Pulmonary artery endothelial cell (primary cell): Measurements from ENCODE around the gene CD300LG. TPM values are rescaled to one million over a fixed set of nuclear protein-coding genes. Genes with fewer than 3 reads are reported as not detected.
"Not testable (repeated sequence)": the region's sequence is repeated elsewhere in the genome, so short reads cannot be mapped to it uniquely, and the experiment has no call there.

Source experiments
- DNase-seq: peaks from one replicate; pipeline ENCODE4 v3.0.0-alpha.2; 2011; ENCODE audit warnings: low read depth, low spot score
- total RNA-seq: library from RNA; depleted of rRNA; stranded (reverse); fragments of >200 nt; gene quantifications from 2 replicates; pipeline ENCODE4 v1.2.3, GENCODE V29; 2014

CD300LG gene, protein sequence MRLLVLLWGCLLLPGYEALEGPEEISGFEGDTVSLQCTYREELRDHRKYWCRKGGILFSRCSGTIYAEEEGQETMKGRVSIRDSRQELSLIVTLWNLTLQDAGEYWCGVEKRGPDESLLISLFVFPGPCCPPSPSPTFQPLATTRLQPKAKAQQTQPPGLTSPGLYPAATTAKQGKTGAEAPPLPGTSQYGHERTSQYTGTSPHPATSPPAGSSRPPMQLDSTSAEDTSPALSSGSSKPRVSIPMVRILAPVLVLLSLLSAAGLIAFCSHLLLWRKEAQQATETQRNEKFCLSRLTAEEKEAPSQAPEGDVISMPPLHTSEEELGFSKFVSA
- total RNA-seq: not detected in 2 replicates

DNA sequence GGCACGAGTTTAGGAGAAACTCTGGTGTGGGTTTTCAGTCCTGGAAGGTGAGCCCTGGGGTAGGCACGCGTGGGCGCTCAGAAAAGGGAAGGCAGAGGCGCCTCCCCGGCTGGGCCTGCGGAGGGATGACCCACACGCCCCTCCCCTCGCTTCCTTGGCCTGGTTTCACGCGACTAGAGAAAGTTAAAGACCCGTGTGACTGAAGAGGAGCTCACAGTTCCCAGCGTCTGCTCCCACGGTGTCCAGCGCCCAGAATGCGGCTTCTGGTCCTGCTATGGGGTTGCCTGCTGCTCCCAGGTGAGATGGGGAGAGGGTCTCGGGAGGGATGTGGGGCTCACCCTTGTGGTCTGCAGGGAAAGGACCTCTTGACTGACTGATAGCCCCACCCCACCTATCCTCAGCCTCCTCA is at the start of gene CD300LG:
Gene CD300LG (plus strand): TSS at position 214 of the 409 bp plus-strand sequence. CDS start 41 bp downstream, at position 255.
- no peak for DNase-seq

DNA sequence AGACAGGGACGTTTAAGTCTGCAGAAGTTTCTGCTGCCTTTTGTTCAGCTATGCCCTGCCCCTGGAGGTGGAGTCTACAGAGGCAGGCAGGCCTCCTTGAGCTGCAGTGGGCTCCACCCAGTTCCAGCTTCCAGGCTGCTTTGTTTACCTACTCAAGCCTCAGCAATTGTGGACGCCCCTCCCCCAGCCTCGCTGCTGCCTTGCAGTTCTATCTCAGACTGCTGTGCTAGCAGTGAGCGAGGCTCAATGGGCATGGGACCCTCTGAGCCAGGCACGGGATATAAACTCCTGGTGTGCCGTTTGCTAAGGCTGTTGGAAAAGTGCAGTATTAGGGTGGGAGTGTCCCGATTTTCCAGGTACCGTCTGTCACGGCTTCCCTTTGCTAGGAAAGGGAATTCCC is 49.0 kb upstream of the CD300LG start:
- DNase-seq: not testable (repeated sequence)

DNA sequence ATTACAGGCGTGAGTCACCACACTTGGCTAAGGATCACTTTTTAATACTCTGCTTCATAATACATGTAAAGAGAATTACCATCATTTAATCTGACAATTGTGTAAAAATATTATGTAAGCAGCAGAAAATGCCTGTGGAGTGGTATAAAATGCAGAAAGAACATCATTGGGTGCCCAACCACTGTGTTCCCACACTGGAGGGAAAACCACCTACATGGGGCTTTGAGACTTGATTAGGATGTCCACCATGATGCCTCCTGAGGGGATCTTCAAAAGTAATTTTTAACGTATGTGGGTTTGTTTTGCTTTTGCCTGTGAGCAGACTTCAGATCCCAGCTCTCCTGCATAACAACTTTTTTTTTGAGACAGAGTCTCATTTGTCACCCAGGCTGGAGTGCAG is 47.9 kb upstream of the CD300LG start:
- no peak for DNase-seq

DNA sequence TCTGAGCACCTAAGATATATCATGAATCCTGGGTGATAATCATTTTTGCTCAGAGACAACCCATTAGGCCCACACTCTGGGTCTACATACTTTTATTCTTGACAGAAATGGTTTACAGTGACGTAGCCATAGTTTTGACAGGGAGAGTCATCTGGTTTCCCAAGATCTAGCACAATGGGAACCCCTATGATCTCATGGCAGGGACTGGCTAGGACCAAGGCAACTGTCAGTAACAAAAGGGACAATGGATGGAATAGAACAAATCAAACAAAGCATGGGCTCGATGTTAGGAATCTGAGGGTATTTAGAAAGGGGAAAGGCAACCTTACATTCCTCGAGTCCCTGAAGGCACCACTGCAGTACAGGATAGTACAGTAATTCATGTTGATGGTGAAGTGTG is 46.2 kb upstream of the CD300LG start:
- DNase-seq: no peak

DNA sequence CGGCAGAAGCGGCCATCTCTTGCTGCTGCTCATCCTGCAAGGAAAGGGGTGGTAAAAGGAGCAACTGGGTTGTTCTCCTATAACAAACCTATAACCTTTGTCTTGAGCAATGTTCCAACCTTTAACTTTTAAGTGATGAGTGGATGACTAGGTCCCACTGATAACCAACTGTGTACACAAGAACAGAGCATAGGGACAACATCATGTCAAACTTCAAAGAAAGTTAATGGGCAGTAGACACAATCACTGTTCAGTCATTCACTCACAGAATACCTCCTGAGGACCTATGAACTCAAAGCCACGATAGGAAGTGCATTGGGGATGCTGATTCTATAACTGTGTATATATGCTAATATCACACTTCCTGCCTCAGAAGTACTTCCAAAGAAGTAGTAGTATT is 45.1 kb upstream of the CD300LG start:
- DNase-seq: no peak

DNA sequence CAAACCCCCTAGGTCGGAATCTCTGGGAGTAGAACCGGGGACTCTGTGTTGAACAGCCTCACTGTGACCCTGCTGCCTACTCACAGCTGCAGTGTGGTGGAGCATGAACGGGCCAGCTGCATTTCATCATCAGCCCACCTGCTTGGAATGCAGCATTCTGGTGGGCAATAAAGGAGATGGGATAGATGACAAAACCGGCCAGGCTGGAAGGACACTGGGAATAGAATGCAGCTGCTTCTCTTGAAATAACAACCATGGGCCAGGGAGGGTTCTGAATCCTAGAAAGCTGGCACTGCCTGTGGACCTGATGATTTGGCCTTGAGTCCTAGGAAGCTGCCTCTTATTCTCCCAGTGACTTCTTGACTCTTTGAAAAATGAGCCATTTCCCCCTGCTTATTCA is 43.2 kb upstream of the CD300LG start:
- no peak for DNase-seq

DNA sequence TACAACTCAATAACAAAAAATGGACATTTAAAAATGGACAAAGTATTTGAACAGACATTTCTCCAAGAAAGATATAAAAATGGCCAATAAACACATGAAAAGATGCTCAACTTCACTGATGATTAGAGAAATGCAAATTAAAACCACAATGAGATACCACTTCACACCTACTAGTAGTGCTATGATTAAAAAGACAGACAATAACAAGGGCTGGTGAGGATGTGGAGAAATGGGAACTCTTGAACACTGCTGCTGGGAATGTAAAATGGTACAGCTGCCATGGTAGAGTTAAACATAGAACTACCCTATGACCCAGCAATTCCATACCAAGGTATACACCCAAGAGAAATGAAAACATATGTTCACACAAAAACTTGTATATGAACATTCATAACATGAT is 41.9 kb upstream of the CD300LG start:
- no peak for DNase-seq

DNA sequence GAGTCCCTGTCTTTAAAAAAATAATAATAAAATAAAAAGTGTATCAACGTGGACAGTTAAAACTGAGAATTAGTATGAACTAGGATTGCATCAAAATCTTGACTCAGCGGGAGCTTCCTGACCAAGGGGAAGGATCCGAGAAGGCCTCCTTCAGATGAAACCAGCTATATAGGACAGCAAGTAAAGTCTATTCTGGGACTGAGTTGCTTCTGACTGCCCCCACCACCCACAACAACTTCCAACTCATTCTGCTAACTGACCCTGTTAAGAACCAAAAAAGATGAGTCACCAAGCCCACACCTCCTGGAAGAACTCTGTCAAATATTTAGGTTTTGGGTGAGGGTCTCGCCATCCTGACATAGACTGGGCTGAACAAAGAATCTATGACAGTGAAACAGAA is 38.9 kb upstream of the CD300LG start:
- DNase-seq: no peak

DNA sequence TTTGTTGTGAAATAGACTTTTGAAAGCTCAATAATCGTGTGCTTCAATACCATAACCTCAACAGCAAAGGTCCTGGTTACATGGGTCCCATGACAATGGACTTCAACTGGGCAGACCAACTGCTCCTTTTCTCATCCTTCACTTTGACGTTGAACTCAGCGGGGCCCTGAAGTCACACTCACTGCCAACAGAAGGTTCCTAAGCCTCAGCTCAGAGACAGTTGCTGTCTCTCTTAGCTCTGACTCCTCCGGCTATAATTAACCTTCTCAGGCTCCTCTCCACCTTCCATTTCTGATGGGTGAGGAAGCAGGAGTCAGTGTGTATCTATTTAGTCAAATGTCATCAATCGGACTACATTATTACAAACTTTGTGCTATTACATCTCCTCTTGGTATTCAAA is 37.9 kb upstream of the CD300LG start:
- no peak for DNase-seq

DNA sequence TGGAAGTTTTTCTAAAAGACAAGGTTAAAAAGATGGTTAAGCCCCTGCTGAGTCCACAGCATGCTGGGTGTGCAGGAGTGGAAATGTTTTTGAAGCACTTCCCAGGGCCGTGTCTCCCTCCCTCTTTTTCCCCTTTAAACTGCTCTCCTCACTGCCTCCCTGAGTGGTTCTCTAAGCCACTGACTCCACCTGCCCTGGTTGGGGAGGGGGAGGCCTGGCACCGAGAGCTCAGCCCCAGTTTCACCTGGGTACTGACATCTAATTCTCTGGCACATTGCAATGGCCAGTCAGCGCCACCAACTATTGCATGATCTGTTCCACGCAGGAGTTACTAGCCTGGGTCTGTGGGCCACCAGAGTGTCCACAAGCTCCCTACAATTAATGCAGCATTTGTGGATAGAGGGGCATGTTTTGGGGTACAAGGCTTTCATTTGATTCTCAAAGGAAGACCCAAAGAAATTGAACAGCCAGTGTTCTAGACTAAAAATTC is 36.7 kb upstream of the CD300LG start:
- DNase-seq: no peak

DNA sequence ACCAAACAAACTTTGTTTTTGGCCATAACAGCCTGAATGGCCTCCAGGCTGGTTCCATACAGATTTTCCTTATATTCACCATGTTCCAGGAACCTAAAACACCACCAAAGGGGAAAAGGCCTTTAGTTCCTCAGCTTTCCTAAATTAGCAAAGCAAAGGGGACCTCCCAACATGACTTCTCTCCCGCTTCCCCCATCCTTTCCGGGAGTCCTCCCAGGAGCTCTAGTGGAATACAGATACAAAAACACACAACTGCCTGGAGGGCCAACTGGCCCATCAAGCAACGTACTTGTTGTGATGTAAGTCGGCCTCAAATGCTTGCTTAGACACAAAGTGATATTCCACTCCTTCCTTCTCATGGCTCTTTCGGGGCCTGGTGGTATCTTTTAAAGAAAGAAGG is 36.2 kb upstream of the CD300LG start:
- DNase-seq: no peak

DNA sequence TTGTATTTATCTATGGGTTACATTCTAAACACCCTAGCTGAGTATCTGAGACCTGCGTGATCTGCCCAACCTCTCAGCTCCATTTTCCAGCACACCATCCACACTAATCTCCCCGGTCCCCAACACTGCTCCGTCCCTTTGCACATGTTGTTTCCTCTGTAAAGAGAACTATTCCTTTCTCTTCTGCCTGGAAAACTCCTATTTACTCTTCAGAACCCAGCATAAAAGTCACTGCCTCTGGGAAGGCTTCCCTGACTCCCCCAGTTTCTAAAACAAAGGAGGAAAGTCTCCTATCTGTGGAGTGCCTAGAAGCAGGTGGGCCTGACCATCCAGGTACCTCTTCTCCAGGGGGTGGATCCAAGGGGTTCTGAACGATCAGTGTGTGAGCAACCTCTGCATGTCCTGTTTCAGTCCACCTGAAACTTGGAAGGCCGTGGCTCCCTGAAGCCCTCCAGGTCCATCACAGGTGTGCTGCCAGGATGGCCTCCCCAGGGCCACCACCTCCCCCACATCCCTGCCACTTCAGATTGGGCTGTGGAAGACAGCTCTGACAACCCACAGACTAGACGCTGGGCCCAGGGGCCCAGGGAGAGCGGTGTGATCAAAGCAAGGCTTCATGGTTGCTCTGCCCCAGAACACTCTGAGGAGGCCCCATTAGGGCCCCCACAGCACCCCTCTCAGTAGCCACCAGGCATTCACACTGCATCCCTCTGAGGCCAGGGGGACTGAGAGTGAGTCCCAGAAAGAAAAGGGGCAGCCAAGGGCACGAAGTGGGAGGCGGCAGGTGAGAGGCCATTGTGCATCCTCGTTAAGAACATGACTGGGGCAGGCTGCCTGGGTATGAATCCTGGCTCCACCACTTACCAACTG is 34.3 kb upstream of the CD300LG start:
- DNase-seq: no peak

DNA sequence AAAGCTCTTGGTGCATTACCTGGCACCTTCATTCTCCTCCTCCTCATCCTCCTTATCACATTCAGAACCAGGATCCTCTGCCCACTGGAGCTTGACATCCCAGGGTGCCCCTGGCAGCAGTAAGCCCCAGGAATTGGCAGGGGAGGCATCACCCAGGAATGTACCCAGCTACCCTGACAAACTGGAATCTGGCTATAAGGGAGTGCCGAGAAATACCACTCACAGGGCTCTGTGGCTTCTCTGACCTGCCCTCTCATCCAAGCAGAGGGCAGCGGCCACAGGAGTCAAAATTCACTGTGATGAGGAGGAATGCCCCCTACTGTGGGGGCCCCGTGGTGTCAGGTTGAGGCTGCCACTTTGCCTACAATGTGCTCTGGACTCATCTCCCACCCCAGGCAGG is 33.6 kb upstream of the CD300LG start:
- no peak for DNase-seq

DNA sequence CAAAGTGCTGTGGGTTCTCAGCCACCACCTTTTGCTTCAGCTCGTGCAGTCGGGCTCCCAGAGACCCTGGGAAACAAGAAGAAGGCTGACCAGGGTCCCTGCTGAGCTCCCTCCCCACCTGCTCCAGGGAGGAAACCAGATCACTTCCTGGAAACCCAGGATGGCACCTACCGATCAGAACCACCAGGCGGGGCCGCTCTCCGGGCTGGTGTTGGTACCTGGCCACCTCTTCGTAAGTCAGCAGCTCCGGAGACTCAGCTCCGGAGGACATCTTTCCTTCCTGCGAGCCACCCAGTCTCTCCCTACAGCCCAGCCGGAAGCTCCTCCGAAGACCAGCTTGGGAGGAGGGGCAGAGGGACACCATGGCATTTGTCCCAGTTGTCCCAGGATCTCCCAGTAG is 33.0 kb upstream of the CD300LG start:
- DNase-seq: no peak

DNA sequence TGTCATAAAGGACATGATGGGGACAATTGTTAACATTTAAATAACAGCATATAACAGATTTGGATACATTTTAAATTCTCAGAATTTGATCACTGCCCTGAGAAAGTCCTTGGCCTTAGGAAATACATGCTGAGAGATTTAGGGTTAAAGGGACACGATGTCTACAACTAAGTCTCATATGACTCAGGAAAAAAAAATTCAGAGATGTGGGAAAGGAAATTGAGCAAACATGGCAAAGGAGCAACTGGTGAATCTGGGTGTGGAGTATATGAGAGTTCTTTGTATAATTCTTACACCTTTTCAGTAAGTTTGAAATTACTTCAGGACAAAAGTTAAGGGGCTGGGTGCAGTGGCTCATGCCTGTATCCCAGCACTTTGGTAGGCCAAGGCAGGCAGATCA is 32.3 kb upstream of the CD300LG start:
- no peak for DNase-seq

DNA sequence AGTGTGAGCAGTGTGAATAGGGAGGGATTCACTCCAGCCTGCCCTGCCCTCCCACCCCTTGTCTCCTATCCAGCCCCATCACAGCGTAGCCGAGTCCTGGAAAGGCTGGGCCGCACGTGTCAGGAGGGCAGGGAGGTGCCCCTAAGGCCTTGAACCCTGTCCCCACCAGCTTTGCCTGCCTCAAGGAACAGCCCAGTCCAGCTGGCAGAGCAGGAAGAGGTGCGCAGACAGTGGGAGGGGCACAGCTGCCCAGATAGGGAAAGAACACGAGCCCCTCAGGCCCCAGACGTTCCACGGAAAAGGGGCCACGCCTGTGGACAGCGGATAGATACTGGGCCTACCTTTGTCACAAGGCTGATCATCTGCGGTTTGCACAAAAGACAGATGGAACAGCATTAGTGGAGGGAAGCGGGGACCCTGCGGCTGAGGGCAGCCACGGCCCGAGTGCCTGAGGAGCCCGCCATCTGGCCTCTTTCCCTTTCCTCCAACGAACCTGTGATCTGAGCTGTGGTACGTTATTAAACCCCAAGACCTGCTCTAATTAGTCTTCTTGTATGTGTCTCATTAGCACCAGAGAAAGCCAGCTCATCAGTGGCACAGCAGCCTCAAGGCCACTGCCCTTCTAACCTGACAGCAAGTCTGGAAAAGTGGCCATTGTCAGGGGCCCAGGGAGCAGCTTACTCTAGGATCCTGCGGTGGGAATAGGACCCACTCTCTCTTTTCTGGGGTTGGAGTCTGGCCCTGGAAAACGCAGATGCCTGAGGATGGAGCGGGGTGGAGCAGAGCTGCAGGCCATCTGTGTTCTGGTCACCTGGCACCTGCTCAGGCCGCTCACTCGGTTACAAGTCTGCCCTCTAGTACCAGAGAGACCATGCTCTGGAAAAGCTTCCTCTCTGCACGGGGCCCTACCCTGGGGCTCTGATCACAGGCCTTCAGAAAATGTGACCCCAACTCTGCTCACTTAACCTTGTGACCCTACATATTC is 30.3 kb upstream of the CD300LG start:
- no peak for DNase-seq

DNA sequence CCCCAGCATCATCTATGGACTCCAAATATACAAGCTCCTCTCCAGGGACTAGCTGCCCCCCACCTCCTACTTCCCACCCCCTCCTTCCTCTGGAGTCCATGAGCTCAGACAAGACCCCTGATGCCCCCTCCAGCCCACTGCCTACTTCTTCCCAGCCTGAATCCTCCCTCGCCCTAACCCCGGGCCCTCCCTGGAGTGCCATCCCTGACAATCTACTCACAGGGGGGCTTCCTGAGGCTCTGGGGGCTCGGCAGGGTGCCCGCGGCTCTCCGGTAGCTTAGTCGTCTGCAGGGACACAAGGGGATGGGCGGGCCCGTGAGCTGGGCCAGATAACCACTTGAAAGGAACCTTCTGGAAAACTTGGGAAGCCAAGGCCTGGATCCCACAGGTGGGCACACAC is 29.1 kb upstream of the CD300LG start:
- no peak for DNase-seq

DNA sequence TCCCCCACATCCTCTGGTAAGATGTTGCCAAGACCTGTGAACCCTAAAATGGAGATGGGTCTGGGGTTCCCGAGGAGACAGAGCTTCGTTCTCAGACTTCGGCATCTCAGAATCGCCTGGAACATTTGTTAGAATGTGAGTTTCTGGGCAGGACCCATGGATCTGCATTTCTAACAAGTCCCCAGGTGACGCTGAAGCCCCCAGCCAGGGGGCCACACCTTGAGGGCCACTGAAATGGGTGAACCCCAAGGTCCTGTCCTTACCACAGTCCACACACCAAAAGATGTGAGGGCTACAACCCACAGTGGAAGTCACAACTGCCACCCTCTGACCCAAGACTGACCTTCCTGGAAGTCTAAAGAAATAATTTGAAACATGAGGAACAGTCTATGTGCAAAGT is 28.0 kb upstream of the CD300LG start:
- no peak for DNase-seq

DNA sequence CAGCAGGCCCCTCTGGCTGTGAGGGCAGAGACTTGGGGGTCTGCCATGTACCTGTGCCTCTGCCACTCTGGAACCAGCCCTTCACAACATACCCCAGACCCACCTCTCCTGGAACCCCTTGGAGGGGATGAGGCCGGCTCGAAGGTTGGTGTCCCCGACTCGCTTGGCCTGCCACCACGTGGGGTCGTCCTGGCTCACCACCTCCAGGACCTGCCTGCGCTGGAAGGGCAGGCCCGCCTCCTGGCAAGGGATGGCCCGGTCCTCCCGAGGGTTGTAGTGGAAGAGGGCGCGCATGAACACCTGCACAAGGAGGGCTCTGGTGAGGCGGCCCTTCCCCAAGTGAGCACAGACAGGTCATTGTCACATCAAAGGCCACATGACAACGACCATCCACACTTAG is 26.2 kb upstream of the CD300LG start:
- DNase-seq: no peak

DNA sequence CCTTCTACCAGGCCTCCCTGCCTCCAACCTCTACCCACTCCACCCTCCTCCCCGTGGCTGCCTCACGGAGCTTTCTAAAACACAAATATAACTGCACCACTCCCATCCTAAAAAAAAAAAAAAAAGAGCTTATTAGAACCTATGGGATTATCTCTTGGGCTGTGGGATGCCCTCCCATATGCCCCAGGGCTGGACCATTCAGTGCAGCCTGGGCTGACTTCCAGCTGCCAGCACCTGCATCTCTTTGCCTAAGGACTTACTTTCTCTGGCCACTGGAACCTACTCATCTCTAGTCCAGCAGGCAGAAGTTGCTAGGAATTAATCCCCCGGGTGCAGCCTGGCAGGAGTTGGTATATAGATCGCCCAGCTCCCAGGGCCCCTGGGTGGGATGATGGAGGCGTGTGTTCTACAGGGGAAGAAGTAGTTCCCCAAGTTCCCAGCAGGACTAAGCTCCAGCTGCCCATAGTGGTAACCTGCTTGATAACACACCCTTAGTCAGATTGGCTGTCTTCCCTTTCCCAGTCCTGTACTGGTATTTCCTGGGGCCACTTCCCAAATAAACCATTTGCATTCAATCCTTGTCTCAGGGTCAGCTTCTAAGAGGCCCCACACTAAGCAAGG is 24.3 kb upstream of the CD300LG start:
- no peak for DNase-seq
